Smooth muscle cell (in vitro differentiated cells): ENCODE measurements around the gene FAM234A. TPM values are rescaled to one million over a fixed set of nuclear protein-coding genes. Genes with fewer than 3 reads are reported as not detected.

ENCODE experiments used
- DNase-seq: peaks from one replicate; lab custom pipeline; 2025; ENCODE audit not compliant: unreplicated experiment; lab: John Stamatoyannopoulos, UW
- H2AFZ ChIP-seq: fragments of 200-600 bp; sonication (generic); 2 replicates; pipeline ENCODE4 v1.6.0; 2016; ENCODE audit warnings: antibody characterized with exemption, low read depth, mild to moderate bottlenecking
- H3F3A ChIP-seq: fragments of 200-600 bp; sonication (generic); 2 replicates; pipeline ENCODE4 v1.6.0; 2017; ENCODE audit warnings: antibody characterized with exemption, low read depth
- H3K27ac ChIP-seq: fragments of 200-600 bp; sonication (generic); 2 replicates; pipeline ENCODE4 v1.5.1; 2016; ENCODE audit warnings: low read depth, mild to moderate bottlenecking
- H3K27me3 ChIP-seq: fragments of 200-600 bp; sonication (generic); 2 replicates; pipeline ENCODE4 v1.6.1; 2016; ENCODE audit warnings: low read depth, mild to moderate bottlenecking
- H3K36me3 ChIP-seq: fragments of 200-600 bp; sonication (generic); 2 replicates; pipeline ENCODE4 v1.5.1; 2016; ENCODE audit warnings: low read depth
- H3K4me1 ChIP-seq: fragments of 200-600 bp; sonication (generic); 2 replicates; pipeline ENCODE4 v1.5.1; 2016; ENCODE audit warnings: low read depth
- H3K4me2 ChIP-seq: fragments of 200-600 bp; sonication (generic); 2 replicates; pipeline ENCODE4 v1.6.0; 2016; ENCODE audit warnings: mild to moderate bottlenecking
- H3K4me3 ChIP-seq: fragments of 200-600 bp; sonication (generic); 2 replicates; pipeline ENCODE4 v1.5.1; 2016; ENCODE audit warnings: mild to moderate bottlenecking
- H3K79me2 ChIP-seq: fragments of 200-600 bp; sonication (generic); 2 replicates; pipeline ENCODE4 v1.6.0; 2016; ENCODE audit warnings: low read depth, mild to moderate bottlenecking
- H3K9ac ChIP-seq: fragments of 200-600 bp; sonication (generic); 2 replicates; pipeline ENCODE4 v1.6.0; 2016; ENCODE audit warnings: low read depth
- H3K9me3 ChIP-seq: fragments of 200-600 bp; sonication (generic); replicated peaks from 2 replicates; pipeline ENCODE4 v1.5.1; 2016; ENCODE audit warnings: low read depth
- H4K20me1 ChIP-seq: fragments of 200-600 bp; sonication (generic); 2 replicates; pipeline ENCODE4 v1.6.0; 2016; ENCODE audit warnings: low read depth
- CTCF ChIP-seq: fragments of 200-600 bp; sonication (generic); IDR thresholded peaks from 2 replicates; pipeline ENCODE4 v1.5.1; 2017; ENCODE audit warnings: borderline replicate concordance, mild to moderate bottlenecking, antibody characterized with exemption; ENCODE audit not compliant: insufficient read depth, poor library complexity, severe bottlenecking
- WGBS: methylation state at CpG from one replicate; pipeline ENCODE4 v1.1.7; 2016; ENCODE audit warnings: low lambda C conversion rate; 5-methylcytosine and 5-hydroxymethylcytosine counted together
- polyA plus RNA-seq: library from polyadenylated mRNA; unstranded; fragments of >200 nt; fragmentation: Nextera tagmentation; extraction: Ambion mirVana; gene quantifications from 2 replicates; pipeline ENCODE4 v1.2.1, GENCODE V29; 2016
- total RNA-seq: library from RNA; depleted of rRNA; stranded (reverse); fragments of >200 nt; gene quantifications from 2 replicates; pipeline ENCODE4 v1.2.3, GENCODE V29; 2014

The FAM234A gene
- total and polyA plus RNA-seq, 2 experiments from 2014 or later: 83.7 to 87.3 TPM

GRCh38 chr16:279531-279930, 44.9 kb downstream of the FAM234A start:
- H3K4me3 ChIP-seq: no peak overlapping the region
- no peak for DNase-seq
- H3F3A ChIP-seq: no peaks in the 10 kb centered on the region
- no peaks in the 10 kb centered on the region for H3K9me3 ChIP-seq
- H3K79me2 ChIP-seq: no peaks in the 10 kb centered on the region
- H3K4me2 ChIP-seq: no peak overlapping the region
- H4K20me1 ChIP-seq: no peaks in the 10 kb centered on the region
- H2AFZ ChIP-seq: no peak overlapping the region
- peaks cover 3% of the 10 kb centered on the region for H3K4me1 ChIP-seq
- no peak for TF ChIP-seq CTCF
- peaks cover 33% of the 10 kb centered on the region for H3K27me3 ChIP-seq
- H3K27ac ChIP-seq: no peak overlapping the region
- no peak overlapping the region for H3K9ac ChIP-seq
- no peaks in the 10 kb centered on the region for H3K36me3 ChIP-seq
- WGBS: 90% methylated on average over 2 of the region's 7 CpGs

GRCh38 chr16:280005-280460, 45.4 kb downstream of the FAM234A start:
- Histone ChIP-seq H3K9ac (no peak overlapping the region), H3F3A (no peaks in the 10 kb centered on the region), H3K79me2 (no peaks in the 10 kb centered on the region), H3K27me3 (peaks cover 30% of the 10 kb centered on the region), H3K4me2 (peak overlapping the region; percentile 75), H3K36me3 (no peaks in the 10 kb centered on the region), H2AFZ (no peak overlapping the region), H3K4me1 (peaks cover 2% of the 10 kb centered on the region), H4K20me1 (no peaks in the 10 kb centered on the region), H3K9me3 (no peaks in the 10 kb centered on the region), H3K4me3 (peak overlapping the region; percentile 40), H3K27ac (no peak overlapping the region)
- no peak for DNase-seq
- 19% methylated on average over 17 of the region's 47 CpGs for WGBS
- no peak for TF ChIP-seq CTCF

- TF ChIP-seq CTCF: no peak
- H3F3A ChIP-seq: no peaks in the 10 kb centered on the region
- no peaks in the 10 kb centered on the region for H4K20me1 ChIP-seq
- WGBS: no CpG with 5 or more reads among the region's 54 CpGs
- peak within 1 kb of the TSS; percentile 94 for H3K4me2 ChIP-seq
- no peak within 1 kb of the TSS for H3K9ac ChIP-seq
- H3K4me3 ChIP-seq: peak within 1 kb of the TSS; percentile 52
- no peaks in the 10 kb centered on the region for H3K4me1 ChIP-seq
- H3K36me3 ChIP-seq: no peaks in the 10 kb centered on the region
- H2AFZ ChIP-seq: no peak within 1 kb of the TSS
- DNase-seq: no peak
- H3K27me3 ChIP-seq: peaks cover 28% of the 10 kb centered on the region
- H3K79me2 ChIP-seq: no peaks in the 10 kb centered on the region
- H3K27ac ChIP-seq: no peak within 1 kb of the TSS
- no peaks in the 10 kb centered on the region for H3K9me3 ChIP-seq
Observed at GRCh38 chr16:280552-280951, 45.9 kb downstream of the FAM234A start, which contains the start of gene ARHGDIG. Gene ARHGDIG, plus strand, starts transcription at chr16:280591. Its CDS starts 90 bp downstream, at chr16:280681.

- no peak for TF ChIP-seq CTCF
- Histone ChIP-seq H3K79me2 (no peaks in the 10 kb centered on the region), H3K4me2 (peak overlapping the region; percentile 94), H3K9me3 (no peaks in the 10 kb centered on the region), H3K27me3 (peaks cover 28% of the 10 kb centered on the region), H4K20me1 (no peaks in the 10 kb centered on the region), H3K36me3 (no peaks in the 10 kb centered on the region), H3K4me1 (no peaks in the 10 kb centered on the region), H3F3A (no peaks in the 10 kb centered on the region), H3K4me3 (peak overlapping the region; percentile 52), H3K27ac (no peak overlapping the region), H3K9ac (no peak overlapping the region), H2AFZ (no peak overlapping the region)
- DNase-seq: no peak
- WGBS: 80% methylated on average over 16 of the region's 27 CpGs
Observed at GRCh38 chr16:280991-281659, 46.5 kb downstream of the FAM234A start.
